ENCODE data around the gene PLA2G5.
"Not testable (repeated sequence)": the region's sequence is repeated elsewhere in the genome, so short reads cannot be mapped to it uniquely, and the experiment has no call there.

PLA2G5 gene

GRCh38 chr1:20048563-20048962 lies 21.4 kb upstream of the PLA2G5 start:
- peaks cover 18% of the 10 kb centered on the region for H3K27me3 ChIP-seq (ENCODE audit: control insufficient read depth, insufficient read depth, low read length)
- no peak overlapping the region for H3K4me3 ChIP-seq (ENCODE audit: low read length)
- H3K9me3 ChIP-seq (replicated peaks; ENCODE audit: low read length), result no peaks in the 10 kb centered on the region
- H3K9ac ChIP-seq (ENCODE audit: low read depth, low read length), result no peak overlapping the region
- H3K4me1 ChIP-seq (ENCODE audit: control insufficient read depth, insufficient read depth, low read length), result no peaks in the 10 kb centered on the region
- H3K36me3 ChIP-seq (ENCODE audit: insufficient read depth, low read length), result no peaks in the 10 kb centered on the region
- no peak overlapping the region for H3K4me2 ChIP-seq (ENCODE audit: low read length)

- not testable (repeated sequence) for H3K4me3 ChIP-seq (ENCODE audit: low read length); H3K4me2 ChIP-seq (ENCODE audit: low read length); H3K9ac ChIP-seq (ENCODE audit: low read depth, low read length); H3K36me3 ChIP-seq (ENCODE audit: insufficient read depth, low read length); H3K9me3 ChIP-seq (replicated peaks; ENCODE audit: low read length); H3K4me1 ChIP-seq (ENCODE audit: control insufficient read depth, insufficient read depth, low read length)
- peaks cover 19% of the 10 kb centered on the region for H3K27me3 ChIP-seq (ENCODE audit: control insufficient read depth, insufficient read depth, low read length)
Measured at GRCh38 chr1:20049056-20049798, 20.8 kb upstream of the PLA2G5 start.

- no peak overlapping the region for H3K9ac ChIP-seq (ENCODE audit: low read depth, low read length)
- no peak overlapping the region for H3K4me2 ChIP-seq (ENCODE audit: low read length)
- no peaks in the 10 kb centered on the region for H3K9me3 ChIP-seq (replicated peaks; ENCODE audit: low read length)
- no peaks in the 10 kb centered on the region for H3K36me3 ChIP-seq (ENCODE audit: insufficient read depth, low read length)
- H3K4me3 ChIP-seq (ENCODE audit: low read length), result no peak overlapping the region
- H3K27me3 ChIP-seq (ENCODE audit: control insufficient read depth, insufficient read depth, low read length), result peaks cover 16% of the 10 kb centered on the region
- H3K4me1 ChIP-seq (ENCODE audit: control insufficient read depth, insufficient read depth, low read length), result no peaks in the 10 kb centered on the region
Measured at GRCh38 chr1:20051218-20051829, 18.7 kb upstream of the PLA2G5 start.

- Histone ChIP-seq H3K9me3 (replicated peaks; ENCODE audit: low read length) (no peaks in the 10 kb centered on the region), H3K4me3 (ENCODE audit: low read length) (no peak overlapping the region), H3K4me2 (ENCODE audit: low read length) (no peak overlapping the region)
Measured at GRCh38 chr1:20052386-20052785, 17.6 kb upstream of the PLA2G5 start.

GRCh38 chr1:20057886-20058420 lies 12.0 kb upstream of the PLA2G5 start:
- H3K4me2 ChIP-seq (ENCODE audit: low read length), result peak overlapping the region; percentile 4
- peaks cover 13% of the 10 kb centered on the region for H3K27me3 ChIP-seq (ENCODE audit: control insufficient read depth, insufficient read depth, low read length)
- no peaks in the 10 kb centered on the region for H3K36me3 ChIP-seq (ENCODE audit: insufficient read depth, low read length)
- no peaks in the 10 kb centered on the region for H3K9me3 ChIP-seq (replicated peaks; ENCODE audit: low read length)
- H3K4me3 ChIP-seq (ENCODE audit: low read length), result no peak overlapping the region
- H3K4me1 ChIP-seq (ENCODE audit: control insufficient read depth, insufficient read depth, low read length), result peaks cover 6% of the 10 kb centered on the region
- peak overlapping the region; percentile 6 for H3K9ac ChIP-seq (ENCODE audit: low read depth, low read length)

More at GRCh38 chr1:20052386-20052785, 17.6 kb upstream of the PLA2G5 start:
- no peak overlapping the region for H3K9ac ChIP-seq (ENCODE audit: low read depth, low read length)
- H3K36me3 ChIP-seq (ENCODE audit: insufficient read depth, low read length), result no peaks in the 10 kb centered on the region
- no peaks in the 10 kb centered on the region for H3K4me1 ChIP-seq (ENCODE audit: control insufficient read depth, insufficient read depth, low read length)
- H3K27me3 ChIP-seq (ENCODE audit: control insufficient read depth, insufficient read depth, low read length), result peaks cover 13% of the 10 kb centered on the region

- Histone ChIP-seq H3K4me3 (ENCODE audit: low read length) (no peak overlapping the region), H3K27me3 (ENCODE audit: control insufficient read depth, insufficient read depth, low read length) (peaks cover 13% of the 10 kb centered on the region), H3K4me2 (ENCODE audit: low read length) (peak overlapping the region; percentile 4), H3K36me3 (ENCODE audit: insufficient read depth, low read length) (no peaks in the 10 kb centered on the region), H3K9ac (ENCODE audit: low read depth, low read length) (peak overlapping the region; percentile 6), H3K4me1 (ENCODE audit: control insufficient read depth, insufficient read depth, low read length) (peaks cover 9% of the 10 kb centered on the region), H3K9me3 (replicated peaks; ENCODE audit: low read length) (no peaks in the 10 kb centered on the region)
Measured at GRCh38 chr1:20058531-20058930, 11.5 kb upstream of the PLA2G5 start.

GRCh38 chr1:20059847-20060246 lies 10.1 kb upstream of the PLA2G5 start:
- Histone ChIP-seq H3K4me2 (ENCODE audit: low read length) (no peak overlapping the region), H3K9ac (ENCODE audit: low read depth, low read length) (no peak overlapping the region), H3K4me1 (ENCODE audit: control insufficient read depth, insufficient read depth, low read length) (peaks cover 13% of the 10 kb centered on the region), H3K36me3 (ENCODE audit: insufficient read depth, low read length) (no peaks in the 10 kb centered on the region), H3K27me3 (ENCODE audit: control insufficient read depth, insufficient read depth, low read length) (peaks cover 6% of the 10 kb centered on the region), H3K9me3 (replicated peaks; ENCODE audit: low read length) (no peaks in the 10 kb centered on the region), H3K4me3 (ENCODE audit: low read length) (no peak overlapping the region)

- not testable (repeated sequence) for H3K9me3 ChIP-seq (replicated peaks; ENCODE audit: low read length); H3K9ac ChIP-seq (ENCODE audit: low read depth, low read length); H3K27me3 ChIP-seq (ENCODE audit: control insufficient read depth, insufficient read depth, low read length); H3K4me2 ChIP-seq (ENCODE audit: low read length); H3K36me3 ChIP-seq (ENCODE audit: insufficient read depth, low read length); H3K4me3 ChIP-seq (ENCODE audit: low read length)
- H3K4me1 ChIP-seq (ENCODE audit: control insufficient read depth, insufficient read depth, low read length), result peaks cover 13% of the 10 kb centered on the region
Measured at GRCh38 chr1:20060791-20061190, 9.2 kb upstream of the PLA2G5 start.

GRCh38 chr1:20061866-20062265 lies 8.1 kb upstream of the PLA2G5 start:
- no peak overlapping the region for H3K9ac ChIP-seq (ENCODE audit: low read depth, low read length)
- H3K9me3 ChIP-seq (replicated peaks; ENCODE audit: low read length), result no peaks in the 10 kb centered on the region
- no peak overlapping the region for H3K4me3 ChIP-seq (ENCODE audit: low read length)
- no peaks in the 10 kb centered on the region for H3K27me3 ChIP-seq (ENCODE audit: control insufficient read depth, insufficient read depth, low read length)
- H3K4me2 ChIP-seq (ENCODE audit: low read length), result no peak overlapping the region
- H3K36me3 ChIP-seq (ENCODE audit: insufficient read depth, low read length), result no peaks in the 10 kb centered on the region
- peaks cover 13% of the 10 kb centered on the region for H3K4me1 ChIP-seq (ENCODE audit: control insufficient read depth, insufficient read depth, low read length)

GRCh38 chr1:20063861-20064292 lies 6.1 kb upstream of the PLA2G5 start:
- Histone ChIP-seq H3K4me2 (ENCODE audit: low read length) (no peak overlapping the region), H3K9ac (ENCODE audit: low read depth, low read length) (no peak overlapping the region), H3K36me3 (ENCODE audit: insufficient read depth, low read length) (no peaks in the 10 kb centered on the region), H3K4me3 (ENCODE audit: low read length) (no peak overlapping the region), H3K4me1 (ENCODE audit: control insufficient read depth, insufficient read depth, low read length) (peaks cover 6% of the 10 kb centered on the region), H3K9me3 (replicated peaks; ENCODE audit: low read length) (no peaks in the 10 kb centered on the region), H3K27me3 (ENCODE audit: control insufficient read depth, insufficient read depth, low read length) (peaks cover 2% of the 10 kb centered on the region)

GRCh38 chr1:20068722-20069121 lies 1.3 kb upstream of the PLA2G5 start:
- H3K36me3 ChIP-seq (ENCODE audit: insufficient read depth, low read length), result no peaks in the 10 kb centered on the region
- H3K4me2 ChIP-seq (ENCODE audit: low read length), result no peak overlapping the region
- peaks cover 1% of the 10 kb centered on the region for H3K4me1 ChIP-seq (ENCODE audit: control insufficient read depth, insufficient read depth, low read length)
- H3K9ac ChIP-seq (ENCODE audit: low read depth, low read length), result no peak overlapping the region
- peaks cover 13% of the 10 kb centered on the region for H3K27me3 ChIP-seq (ENCODE audit: control insufficient read depth, insufficient read depth, low read length)
- no peaks in the 10 kb centered on the region for H3K9me3 ChIP-seq (replicated peaks; ENCODE audit: low read length)
- H3K4me3 ChIP-seq (ENCODE audit: low read length), result no peak overlapping the region

- Histone ChIP-seq H3K4me2 (ENCODE audit: low read length) (no peak overlapping the region), H3K4me1 (ENCODE audit: control insufficient read depth, insufficient read depth, low read length) (no peaks in the 10 kb centered on the region), H3K27me3 (ENCODE audit: control insufficient read depth, insufficient read depth, low read length) (peaks cover 16% of the 10 kb centered on the region), H3K9ac (ENCODE audit: low read depth, low read length) (no peak overlapping the region), H3K9me3 (replicated peaks; ENCODE audit: low read length) (no peaks in the 10 kb centered on the region), H3K36me3 (ENCODE audit: insufficient read depth, low read length) (no peaks in the 10 kb centered on the region), H3K4me3 (ENCODE audit: low read length) (no peak overlapping the region)
Measured at GRCh38 chr1:20070357-20070756, 363 bp downstream of the PLA2G5 start.
